ENCODE measurements around the gene DNAJA4. TPM values are rescaled to one million over a fixed set of nuclear protein-coding genes. Genes with fewer than 3 reads are reported as not detected.

DNAJA4 gene
- total and polyA plus RNA-seq, 12 donors = 11.7 to 43.5 (median 21.8) TPM

DNA sequence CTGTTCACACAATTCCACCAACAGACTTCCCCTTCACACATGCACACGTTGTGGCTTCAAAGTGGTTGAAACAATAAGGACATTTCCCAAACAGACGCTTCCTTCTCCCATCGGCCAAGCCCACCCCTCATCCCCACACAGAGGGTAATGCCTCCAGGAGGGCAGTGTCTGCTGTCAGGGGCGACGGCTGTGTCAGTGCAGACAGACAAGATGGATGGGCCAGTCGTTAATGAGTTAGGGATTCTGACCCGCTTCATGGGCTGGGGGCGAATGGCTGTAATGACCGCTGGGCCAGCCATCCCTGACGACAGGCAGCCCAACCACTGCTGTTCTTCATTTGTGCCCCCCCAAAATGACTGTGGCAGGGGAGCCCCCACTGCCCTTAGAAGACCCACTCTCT lies 55.2 kb downstream of the DNAJA4 start:
- H3K27me3 ChIP-seq = no peaks in the 10 kb centered on the region
- intact Hi-C loops (cut with DNase I) = no loop called here
- no peak for TF ChIP-seq POLR2A (IDR thresholded peaks at IDR 0.05)
- TF ChIP-seq, protein P1, sequence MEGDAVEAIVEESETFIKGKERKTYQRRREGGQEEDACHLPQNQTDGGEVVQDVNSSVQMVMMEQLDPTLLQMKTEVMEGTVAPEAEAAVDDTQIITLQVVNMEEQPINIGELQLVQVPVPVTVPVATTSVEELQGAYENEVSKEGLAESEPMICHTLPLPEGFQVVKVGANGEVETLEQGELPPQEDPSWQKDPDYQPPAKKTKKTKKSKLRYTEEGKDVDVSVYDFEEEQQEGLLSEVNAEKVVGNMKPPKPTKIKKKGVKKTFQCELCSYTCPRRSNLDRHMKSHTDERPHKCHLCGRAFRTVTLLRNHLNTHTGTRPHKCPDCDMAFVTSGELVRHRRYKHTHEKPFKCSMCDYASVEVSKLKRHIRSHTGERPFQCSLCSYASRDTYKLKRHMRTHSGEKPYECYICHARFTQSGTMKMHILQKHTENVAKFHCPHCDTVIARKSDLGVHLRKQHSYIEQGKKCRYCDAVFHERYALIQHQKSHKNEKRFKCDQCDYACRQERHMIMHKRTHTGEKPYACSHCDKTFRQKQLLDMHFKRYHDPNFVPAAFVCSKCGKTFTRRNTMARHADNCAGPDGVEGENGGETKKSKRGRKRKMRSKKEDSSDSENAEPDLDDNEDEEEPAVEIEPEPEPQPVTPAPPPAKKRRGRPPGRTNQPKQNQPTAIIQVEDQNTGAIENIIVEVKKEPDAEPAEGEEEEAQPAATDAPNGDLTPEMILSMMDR (IDR thresholded peaks at IDR 0.05) = no peak
- no peaks in the 10 kb centered on the region for H3K4me1 ChIP-seq (replicated peaks in 1 of 2)
- H3K9me3 ChIP-seq (replicated peaks in 1 of 3) = no peaks in the 10 kb centered on the region
- no peak overlapping the region for H3K27ac ChIP-seq
- DNase-seq = no peak
- no peak overlapping the region for H3K4me3 ChIP-seq
- no peaks in the 10 kb centered on the region for H3K36me3 ChIP-seq (replicated peaks in 1 of 2)
- 72 to 83% (median 78%) methylated on average over 6 to 10 of the region's 10 CpGs for WGBS, 4 donors

DNA sequence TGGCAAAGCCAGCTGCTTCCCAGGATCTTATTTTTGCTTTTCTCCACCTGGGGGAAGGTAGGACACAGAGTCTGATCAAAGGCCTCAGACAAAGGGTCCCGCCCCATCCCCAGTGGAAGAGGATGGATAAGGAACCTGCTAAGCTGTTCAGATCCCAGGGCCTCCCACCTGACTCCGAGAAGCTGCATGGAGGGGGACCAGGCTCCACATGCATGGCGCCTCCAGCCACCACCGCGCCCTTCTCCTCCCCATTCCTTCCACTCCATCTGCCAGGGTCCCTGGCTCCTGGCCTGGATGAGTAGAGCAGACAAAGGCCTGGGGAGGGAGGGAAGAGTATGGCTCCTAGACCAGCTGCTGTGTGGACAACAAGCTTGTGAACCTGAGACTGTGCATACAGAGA lies 55.8 kb downstream of the DNAJA4 start:
- no peaks in the 10 kb centered on the region for H3K36me3 ChIP-seq (replicated peaks in 1 of 2)
- intact Hi-C loops (cut with DNase I) = no loop called here

DNA sequence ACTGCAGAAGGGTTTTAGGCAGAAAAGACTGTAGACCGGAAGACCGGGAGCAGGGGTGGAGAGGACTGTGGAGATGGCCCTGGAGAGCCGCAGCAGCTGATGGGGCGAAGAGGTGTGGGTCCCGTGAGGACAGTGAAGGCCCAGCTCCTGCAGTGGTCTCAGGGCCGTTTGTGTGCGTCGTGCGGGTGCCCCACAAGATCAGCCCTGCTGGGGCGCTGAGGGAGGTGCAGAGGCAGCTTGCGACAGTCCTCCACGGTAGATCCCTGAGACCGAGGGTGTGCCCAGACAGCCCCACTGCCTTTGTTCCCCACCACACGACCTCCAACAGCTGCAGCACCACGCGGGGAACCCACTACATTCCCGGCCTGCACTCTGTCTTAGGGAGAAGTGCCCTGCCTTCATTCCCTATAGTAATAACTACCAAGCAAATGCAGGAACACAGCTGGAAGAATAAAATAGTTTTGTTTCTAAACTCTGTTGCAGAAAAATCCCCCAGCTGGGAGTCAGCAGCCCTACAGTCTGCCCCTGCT lies 56.7 kb downstream of the DNAJA4 start:
- Histone ChIP-seq H3K36me3 (replicated peaks in 1 of 2) (no peaks in the 10 kb centered on the region), H3K4me1 (replicated peaks in 1 of 2) (no peaks in the 10 kb centered on the region), H3K27me3 (no peaks in the 10 kb centered on the region), H3K27ac (no peak overlapping the region), H3K4me3 (no peak overlapping the region), H3K9me3 (replicated peaks in 1 of 3) (no peaks in the 10 kb centered on the region)
- intact Hi-C loops (cut with DNase I) = no loop called here
- TF ChIP-seq, protein P1 (IDR thresholded peaks at IDR 0.05) = no peak
- no peak for TF ChIP-seq POLR2A (IDR thresholded peaks at IDR 0.05)
- WGBS, 4 donors = 76 to 88% (median 81%) methylated on average over 10 to 17 of the region's 17 CpGs
- DNase-seq = no peak

More for the DNA sequence above, 55.8 kb downstream of the DNAJA4 start:
- DNase-seq = no peak
- WGBS, 4 donors = 80 to 99% (median 94%) methylated on average over 5 of the region's 5 CpGs
- no peaks in the 10 kb centered on the region for H3K27me3 ChIP-seq
- no peak overlapping the region for H3K4me3 ChIP-seq
- no peaks in the 10 kb centered on the region for H3K9me3 ChIP-seq (replicated peaks in 1 of 3)
- H3K27ac ChIP-seq = no peak overlapping the region
- TF ChIP-seq POLR2A (IDR thresholded peaks at IDR 0.05) = no peak
- TF ChIP-seq, protein P1 (IDR thresholded peaks at IDR 0.05) = no peak
- no peaks in the 10 kb centered on the region for H3K4me1 ChIP-seq (replicated peaks in 1 of 2)

DNA sequence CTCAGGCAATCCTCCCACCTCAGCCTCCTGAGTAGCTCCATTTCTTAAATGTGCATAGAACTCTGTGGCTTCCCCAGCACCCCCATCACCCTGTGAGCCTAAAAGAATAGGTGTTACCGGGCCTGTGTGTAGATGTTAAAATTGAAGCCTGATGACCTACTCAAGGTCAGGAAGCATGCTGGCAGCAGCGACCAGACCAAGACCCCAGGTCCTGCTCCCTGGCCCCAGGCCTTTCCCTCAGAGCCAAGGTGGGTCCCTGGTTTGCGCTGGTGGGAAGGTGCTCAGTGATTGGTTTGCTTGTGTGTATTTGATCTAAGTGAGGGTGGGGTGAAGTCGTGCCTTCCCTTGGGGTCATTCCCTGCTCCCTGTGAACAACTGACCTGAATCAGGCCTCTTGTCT lies 57.4 kb downstream of the DNAJA4 start:
- intact Hi-C loops (cut with DNase I) = no loop called here
- no peaks in the 10 kb centered on the region for H3K36me3 ChIP-seq (replicated peaks in 1 of 2)

More for the DNA sequence above, 57.4 kb downstream of the DNAJA4 start:
- no peak overlapping the region for H3K27ac ChIP-seq
- 74 to 85% (median 78%) methylated on average over 2 to 4 of the region's 4 CpGs for WGBS, 4 donors
- no peaks in the 10 kb centered on the region for H3K9me3 ChIP-seq (replicated peaks in 1 of 3)
- no peaks in the 10 kb centered on the region for H3K4me1 ChIP-seq (replicated peaks in 1 of 2)
- H3K4me3 ChIP-seq = no peak overlapping the region
- no peak for DNase-seq
- no peak for TF ChIP-seq POLR2A (IDR thresholded peaks at IDR 0.05)
- TF ChIP-seq, protein P1 (IDR thresholded peaks at IDR 0.05) = no peak
- no peaks in the 10 kb centered on the region for H3K27me3 ChIP-seq
